ENCODE results near the gene TSPAN4. TPM values are rescaled to one million over a fixed set of nuclear protein-coding genes. Genes with fewer than 3 reads are reported as not detected.
A peak's percentile ranks its signal among the peaks of the same experiment; 100 is the strongest.

Gene TSPAN4
- total and polyA plus RNA-seq, 7 donors, result 11.4 to 38.5 (median 17.7) TPM

DNA sequence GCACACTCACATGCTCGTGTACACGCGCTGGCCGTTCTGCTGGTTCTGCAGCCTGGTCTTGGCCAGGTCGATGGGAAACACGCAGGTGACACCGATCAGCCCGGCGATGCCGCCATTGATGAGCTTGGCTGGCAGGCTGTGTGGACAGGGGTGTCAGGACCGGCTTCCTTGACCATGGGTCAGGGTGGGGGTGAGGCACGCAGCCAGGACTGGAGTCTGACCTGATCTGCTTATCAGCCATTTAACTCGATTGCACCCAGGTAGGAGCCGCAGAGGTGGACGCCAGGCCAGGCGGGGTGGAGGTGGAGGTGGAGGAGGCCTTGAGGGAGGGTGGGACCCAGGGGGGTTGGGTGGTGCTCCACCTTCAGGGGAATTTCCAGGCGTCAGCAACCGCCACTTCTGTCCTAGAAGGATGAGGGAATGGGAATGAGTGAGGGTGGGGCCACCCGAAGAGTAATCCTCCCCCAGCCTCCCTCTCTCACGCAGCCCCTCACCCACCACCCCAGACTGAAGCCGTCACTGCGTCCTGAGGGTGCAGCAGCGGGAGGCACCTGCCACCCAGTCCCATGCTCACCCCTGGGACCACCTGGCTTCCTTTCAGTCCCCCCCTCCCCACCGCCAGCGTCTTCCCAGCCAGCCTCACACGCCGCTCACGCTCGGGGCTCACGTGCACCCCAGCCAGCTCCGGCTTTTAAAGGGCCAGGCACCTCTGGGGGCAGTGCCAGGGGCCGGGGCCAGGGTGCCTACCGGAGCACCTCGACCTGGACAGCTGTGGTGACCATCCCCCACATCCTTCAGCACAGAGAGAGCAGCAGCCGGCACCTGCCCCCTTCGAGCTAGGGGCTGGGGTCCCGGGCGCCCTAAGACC, 47.7 kb upstream of the TSPAN4 start:
- ATAC-seq (no peak), DNase-seq (peak in 1 of 2 donors; percentile 63)
- Histone ChIP-seq H3K4me1 (peaks cover 21% of the 10 kb centered on the region), H3K27ac (no peak overlapping the region), H3K27me3 (ENCODE audit: insufficient read depth in 3 of 3, low read length in 2 of 3) (peaks cover 0 to 17% (median 10%) of the 10 kb centered on the region in 3 donors), H3K9me3 (no peaks in the 10 kb centered on the region), H3K36me3 (ENCODE audit: insufficient read depth in 1 of 2, low read depth in 1 of 2) (peaks cover 0 to 12% of the 10 kb centered on the region in 2 donors), H3K4me3 (no peak overlapping the region)
- 57 to 69% (median 65%) methylated on average over 30 to 38 of the region's 38 CpGs for WGBS, 3 donors
- intact Hi-C loops (cut with DNase I), result no loop called here
- TF ChIP-seq, protein P1, sequence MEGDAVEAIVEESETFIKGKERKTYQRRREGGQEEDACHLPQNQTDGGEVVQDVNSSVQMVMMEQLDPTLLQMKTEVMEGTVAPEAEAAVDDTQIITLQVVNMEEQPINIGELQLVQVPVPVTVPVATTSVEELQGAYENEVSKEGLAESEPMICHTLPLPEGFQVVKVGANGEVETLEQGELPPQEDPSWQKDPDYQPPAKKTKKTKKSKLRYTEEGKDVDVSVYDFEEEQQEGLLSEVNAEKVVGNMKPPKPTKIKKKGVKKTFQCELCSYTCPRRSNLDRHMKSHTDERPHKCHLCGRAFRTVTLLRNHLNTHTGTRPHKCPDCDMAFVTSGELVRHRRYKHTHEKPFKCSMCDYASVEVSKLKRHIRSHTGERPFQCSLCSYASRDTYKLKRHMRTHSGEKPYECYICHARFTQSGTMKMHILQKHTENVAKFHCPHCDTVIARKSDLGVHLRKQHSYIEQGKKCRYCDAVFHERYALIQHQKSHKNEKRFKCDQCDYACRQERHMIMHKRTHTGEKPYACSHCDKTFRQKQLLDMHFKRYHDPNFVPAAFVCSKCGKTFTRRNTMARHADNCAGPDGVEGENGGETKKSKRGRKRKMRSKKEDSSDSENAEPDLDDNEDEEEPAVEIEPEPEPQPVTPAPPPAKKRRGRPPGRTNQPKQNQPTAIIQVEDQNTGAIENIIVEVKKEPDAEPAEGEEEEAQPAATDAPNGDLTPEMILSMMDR (IDR thresholded peaks at IDR 0.05), result no peak

DNA sequence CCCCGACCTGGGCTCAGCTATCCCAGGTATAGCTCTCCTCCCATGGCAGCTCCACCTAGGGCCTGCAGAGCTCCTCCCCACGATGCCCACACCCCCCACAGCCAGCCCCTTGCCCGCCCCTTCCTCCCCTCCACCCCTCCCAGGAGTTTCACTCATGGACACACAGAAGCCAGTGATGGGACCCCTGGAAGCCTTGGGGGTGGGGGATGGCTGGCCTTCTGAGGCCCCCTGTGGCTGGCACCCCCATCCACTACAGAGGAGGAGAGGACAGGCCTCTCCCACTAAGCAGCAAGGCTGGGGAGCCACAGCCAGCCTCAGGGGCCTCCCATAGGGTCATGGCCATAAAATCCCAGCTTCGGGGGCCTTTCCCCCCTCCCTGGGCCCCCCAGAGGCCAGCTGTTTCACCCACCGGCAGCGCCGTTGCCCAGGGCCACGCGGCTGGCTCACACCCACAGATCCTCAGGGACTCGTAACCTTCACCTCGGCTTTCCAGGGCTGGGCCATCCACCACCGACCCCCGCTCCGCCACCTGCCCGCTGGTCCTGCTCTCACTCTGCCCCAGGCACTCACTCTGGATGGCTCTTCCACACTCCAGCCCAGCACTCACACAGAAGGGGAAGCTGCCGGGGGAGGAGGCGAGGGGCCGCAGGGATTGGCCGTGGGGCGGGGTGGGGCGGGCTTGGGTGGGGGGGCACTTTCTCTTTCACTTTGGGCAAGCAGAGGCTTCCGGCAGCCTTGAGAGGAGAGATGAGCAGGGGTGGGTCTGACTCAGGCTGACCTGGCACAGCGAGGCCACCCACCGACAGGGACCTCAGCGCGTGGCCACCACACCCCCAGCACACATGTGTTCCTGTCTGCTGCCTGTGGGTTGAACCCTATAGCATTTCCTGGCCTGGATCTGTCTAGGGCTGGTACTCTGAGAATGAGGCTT, 46.8 kb upstream of the TSPAN4 start:
- H3K4me3 ChIP-seq, result peak overlapping the region; percentile 74
- H3K36me3 ChIP-seq (ENCODE audit: insufficient read depth in 1 of 2, low read depth in 1 of 2), result peaks cover 0 to 21% of the 10 kb centered on the region in 2 donors
- peak; percentile 76 to 83 for DNase-seq
- no peak overlapping the region for H3K27ac ChIP-seq
- peak; percentile 11 to 35 (median 13) for ATAC-seq
- TF ChIP-seq, protein P1 (IDR thresholded peaks at IDR 0.05), result no peak
- WGBS, 3 donors, result 16 to 19% (median 19%) methylated on average over 19 to 26 of the region's 26 CpGs
- H3K9me3 ChIP-seq, result no peaks in the 10 kb centered on the region
- intact Hi-C loops (cut with DNase I), result no loop called here
- H3K4me1 ChIP-seq, result peaks cover 21% of the 10 kb centered on the region
- peaks cover 0 to 15% (median 10%) of the 10 kb centered on the region in 3 donors for H3K27me3 ChIP-seq (ENCODE audit: insufficient read depth in 3 of 3, low read length in 2 of 3)

DNA sequence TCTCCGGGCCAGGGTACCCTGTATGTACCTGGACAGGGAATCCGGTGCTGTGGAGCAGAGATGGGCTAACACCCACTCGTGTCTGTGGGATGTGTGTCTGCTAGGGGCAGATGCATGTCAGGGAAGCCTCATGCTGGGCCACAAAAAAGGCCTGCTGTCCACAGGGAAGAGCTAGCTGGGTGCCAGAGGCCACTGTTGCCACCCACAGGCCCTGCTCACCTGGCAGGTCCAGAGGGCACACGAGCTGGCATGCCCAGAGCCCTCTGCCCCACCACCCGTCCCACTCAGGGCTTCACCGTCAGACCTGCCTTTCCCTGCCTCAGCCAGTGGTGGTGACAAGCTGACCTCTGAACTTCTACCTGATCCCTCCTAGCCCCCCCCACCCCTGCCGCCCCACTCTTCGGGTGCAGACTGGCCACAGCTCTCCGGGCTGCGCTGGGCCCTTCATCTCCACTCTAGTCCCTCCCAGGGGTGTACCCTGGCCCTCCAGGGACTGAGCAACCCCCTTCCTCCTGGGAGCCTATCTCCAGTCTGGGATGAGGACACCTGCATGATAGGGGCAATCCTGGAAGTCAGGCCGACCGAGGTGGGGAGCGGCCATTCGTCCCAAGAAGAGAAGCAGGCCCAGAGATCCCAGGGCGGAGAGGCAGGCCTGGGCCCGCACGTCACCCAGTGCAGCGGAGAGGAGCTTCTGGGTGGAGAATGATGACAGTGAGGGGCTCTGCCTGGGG, 45.9 kb upstream of the TSPAN4 start:
- peaks cover 0 to 27% of the 10 kb centered on the region in 2 donors for H3K36me3 ChIP-seq (ENCODE audit: insufficient read depth in 1 of 2, low read depth in 1 of 2)
- H3K27ac ChIP-seq, result peak overlapping the region; percentile 25
- H3K4me1 ChIP-seq, result peaks cover 21% of the 10 kb centered on the region
- H3K27me3 ChIP-seq (ENCODE audit: insufficient read depth in 3 of 3, low read length in 2 of 3), result peaks cover 0 to 15% (median 10%) of the 10 kb centered on the region in 3 donors
- H3K9me3 ChIP-seq, result no peaks in the 10 kb centered on the region
- intact Hi-C loops (cut with DNase I), result no loop called here
- DNase-seq (peak in 1 of 2 donors; percentile 54), ATAC-seq (no peak)
- TF ChIP-seq, protein P1 (IDR thresholded peaks at IDR 0.05), result no peak
- 36 to 52% (median 39%) methylated on average over 15 to 18 of the region's 18 CpGs for WGBS, 3 donors
- peak overlapping the region; percentile 74 for H3K4me3 ChIP-seq

DNA sequence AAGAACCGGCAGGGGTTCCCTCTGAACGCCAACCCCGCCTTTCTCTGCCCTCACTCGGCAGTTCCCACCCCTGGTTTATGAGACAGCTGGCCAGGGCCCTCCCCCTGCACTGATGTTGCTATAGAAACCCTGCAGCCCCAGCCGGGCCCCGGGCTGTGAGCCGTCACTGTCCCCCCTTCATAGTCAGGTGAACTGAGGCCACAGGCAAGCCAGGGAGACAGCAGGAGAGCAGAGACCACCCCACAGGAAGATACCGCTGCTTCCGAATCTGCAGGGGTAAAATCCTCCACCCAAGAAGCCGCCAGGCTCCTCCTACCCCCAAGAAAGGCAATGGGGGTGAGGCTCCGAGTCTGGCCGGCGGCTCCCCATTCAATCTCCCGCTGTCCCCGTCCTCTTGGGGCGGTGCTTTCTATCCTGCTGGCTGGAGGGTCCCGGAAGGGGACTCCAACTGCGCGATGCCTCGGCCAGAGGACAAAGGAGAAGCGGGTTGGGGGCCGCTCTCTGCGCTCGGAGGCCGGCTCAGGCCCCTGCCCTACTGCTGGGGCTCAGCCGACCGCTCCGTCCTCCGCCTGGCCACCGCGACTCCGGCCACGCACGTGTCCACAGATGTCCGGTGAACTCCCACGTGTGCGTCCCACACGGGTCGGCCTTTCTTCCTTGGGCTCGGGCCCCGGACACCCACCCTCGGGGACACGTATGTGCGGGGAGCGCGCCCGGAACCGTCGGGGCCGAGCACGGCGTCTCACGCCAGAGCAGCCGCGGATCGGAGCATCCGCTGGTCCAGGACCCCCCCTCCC, 45.2 kb upstream of the TSPAN4 start:
- Histone ChIP-seq H3K9me3 (no peaks in the 10 kb centered on the region), H3K36me3 (ENCODE audit: insufficient read depth in 1 of 2, low read depth in 1 of 2) (peaks cover 0 to 35% of the 10 kb centered on the region in 2 donors), H3K4me1 (peaks cover 21% of the 10 kb centered on the region), H3K4me3 (peak overlapping the region; percentile 74), H3K27ac (peak overlapping the region; percentile 25), H3K27me3 (ENCODE audit: insufficient read depth in 3 of 3, low read length in 2 of 3) (peaks cover 0 to 15% (median 8%) of the 10 kb centered on the region in 3 donors)
- ATAC-seq, result peak; percentile 29 to 40 (median 34)
- TF ChIP-seq, protein P1 (IDR thresholded peaks at IDR 0.05), result no peak
- intact Hi-C loops (cut with DNase I), result no loop called here
- DNase-seq, result peak; percentile 73 to 80
- 2 to 3% (median 2%) methylated on average over 49 to 57 of the region's 57 CpGs for WGBS, 3 donors
